HG02678 (cell line): ENCODE results near the gene LTBP1.
"Not testable (repeated sequence)": the region's sequence is repeated elsewhere in the genome, so short reads cannot be mapped to it uniquely, and the experiment has no call there.

Experiments
- ATAC-seq: cut with Tn5 transposase; IDR thresholded peaks from one replicate; pipeline ENCODE4 v1.9.1; 2021; ENCODE audit warnings: mild to moderate bottlenecking, moderate library complexity; ENCODE audit not compliant: unreplicated experiment

LTBP1 gene

GRCh38 chr2:33333433-33333832 is 386.7 kb downstream of the LTBP1 start:
- ATAC-seq: no peak

DNA sequence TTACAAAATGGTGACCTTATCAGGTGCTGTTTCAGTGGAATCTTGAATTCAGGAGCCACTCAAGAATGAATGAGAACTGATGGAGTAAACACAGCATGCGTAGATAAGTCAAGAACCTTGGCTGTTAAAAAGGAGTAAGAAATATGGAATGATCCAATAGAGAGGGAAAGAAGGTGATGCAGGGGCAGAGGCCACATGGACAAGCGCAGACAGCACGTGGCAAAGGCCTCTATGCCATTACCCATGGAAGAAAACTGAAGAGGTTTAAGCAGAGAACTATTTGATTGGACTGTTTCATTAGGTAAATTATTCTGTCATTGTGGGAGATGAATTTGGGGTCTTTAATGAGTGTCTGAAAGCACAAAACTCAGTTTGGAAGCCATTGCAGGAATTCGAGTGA is 387.3 kb downstream of the LTBP1 start:
- ATAC-seq: no peak

- no peak for ATAC-seq
Measured at GRCh38 chr2:33335516-33335915, 388.8 kb downstream of the LTBP1 start.

- peak; percentile 70 for ATAC-seq
Measured at GRCh38 chr2:33336036-33336625, 389.4 kb downstream of the LTBP1 start.

DNA sequence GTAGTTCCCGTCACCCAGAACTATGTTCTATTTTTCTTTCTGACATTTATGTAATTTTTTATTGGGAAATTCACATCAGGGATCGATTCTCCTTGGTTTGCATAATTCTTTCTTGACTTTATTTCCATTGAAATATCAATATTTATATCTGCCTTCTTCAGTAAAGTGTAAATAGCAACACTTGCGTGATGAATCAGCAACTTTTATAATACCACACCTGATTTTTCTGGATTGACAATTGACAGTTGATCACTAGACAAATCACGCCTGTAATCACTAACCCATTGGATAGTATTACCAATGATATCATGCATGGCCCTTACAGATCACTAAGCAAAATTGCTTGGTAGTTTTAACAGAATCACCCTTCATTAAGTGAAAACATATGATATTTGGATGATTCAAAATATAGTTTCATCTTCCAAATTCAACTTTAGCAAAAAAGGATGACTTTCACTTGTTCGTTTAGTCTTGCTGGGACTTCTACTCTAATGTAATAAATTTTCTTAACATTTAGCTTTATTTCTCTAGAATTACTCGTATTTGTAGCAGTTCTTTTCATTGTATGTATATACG is 390.7 kb downstream of the LTBP1 start:
- ATAC-seq: no peak

DNA sequence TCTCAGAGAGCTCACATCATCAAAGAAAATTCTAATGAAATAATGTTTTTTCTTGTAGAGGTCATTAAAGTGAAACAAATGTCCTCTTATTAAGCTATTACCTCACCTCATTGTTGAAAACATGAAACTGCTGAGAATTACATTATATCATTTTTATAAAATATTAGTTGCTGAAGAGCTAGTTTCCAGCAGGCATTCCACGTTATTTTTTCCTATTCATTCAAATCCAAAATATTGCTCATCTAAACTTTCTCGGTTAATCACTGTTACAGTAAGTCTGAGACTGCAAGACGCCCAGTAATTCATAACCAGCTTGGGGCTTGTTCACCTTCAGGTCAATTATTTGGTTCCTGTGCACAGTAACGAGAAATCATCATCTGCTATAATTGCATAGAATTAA is 391.2 kb downstream of the LTBP1 start:
- no peak for ATAC-seq

DNA sequence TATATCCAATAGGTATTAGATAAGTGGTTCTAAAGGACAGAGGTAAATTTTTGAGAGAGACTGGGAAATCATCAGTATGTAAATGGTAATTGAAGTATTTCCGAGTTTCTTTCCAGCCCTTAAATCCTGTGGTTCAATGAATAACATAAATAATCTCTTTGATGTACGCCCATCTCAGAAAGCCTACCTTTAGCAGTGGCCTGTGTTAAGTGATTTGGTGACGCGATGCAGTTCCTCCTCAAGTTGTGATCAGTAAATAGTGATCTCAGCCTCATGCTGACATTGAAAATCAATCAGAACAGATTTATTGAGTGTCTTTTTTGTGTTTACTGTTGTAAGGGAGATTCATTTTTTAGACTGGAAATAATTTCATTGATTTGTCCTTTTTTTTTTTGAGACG is 392.5 kb downstream of the LTBP1 start:
- ATAC-seq: no peak

GRCh38 chr2:33340280-33340679 is 393.5 kb downstream of the LTBP1 start:
- no peak for ATAC-seq

GRCh38 chr2:33342171-33342570 is 395.4 kb downstream of the LTBP1 start:
- no peak for ATAC-seq

DNA sequence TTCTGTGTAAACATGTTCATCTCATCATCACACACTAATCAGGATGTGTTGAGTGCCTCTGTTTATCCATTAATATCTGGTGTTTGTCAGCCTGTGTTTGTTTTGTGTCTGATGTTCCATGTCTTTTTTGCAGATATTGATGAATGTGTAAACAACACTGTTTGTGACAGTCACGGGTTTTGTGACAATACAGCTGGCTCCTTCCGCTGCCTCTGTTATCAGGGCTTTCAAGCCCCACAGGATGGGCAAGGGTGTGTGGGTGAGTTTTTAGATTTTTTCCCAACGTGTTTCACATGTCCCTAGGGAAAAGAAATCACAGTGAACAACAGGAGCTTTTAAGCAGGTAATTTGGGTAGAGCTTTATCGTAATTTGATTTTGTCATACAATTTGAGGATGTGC is 396.0 kb downstream of the LTBP1 start:
- ATAC-seq: no peak

- ATAC-seq: no peak
Measured at GRCh38 chr2:33343387-33343895, 396.7 kb downstream of the LTBP1 start.

DNA sequence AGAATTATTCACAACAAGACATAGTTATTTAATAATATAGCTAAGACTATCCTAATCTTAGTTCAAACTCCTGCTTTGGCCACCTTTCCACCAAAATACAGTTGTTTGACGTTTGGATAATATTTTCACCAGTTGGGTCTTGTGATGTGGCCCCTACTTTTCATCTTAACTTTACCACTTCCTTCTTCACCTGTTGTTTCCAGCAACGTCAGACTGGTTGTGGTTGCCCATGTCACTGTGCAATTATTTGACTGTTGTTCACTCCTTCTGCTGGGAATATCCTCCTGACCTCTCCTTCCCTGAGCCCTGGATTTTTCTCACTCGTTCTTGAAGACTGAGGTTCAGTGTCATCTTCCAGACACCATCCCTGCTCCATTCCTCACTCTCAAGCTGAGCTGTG is 397.5 kb downstream of the LTBP1 start:
- no peak for ATAC-seq

- no peak for ATAC-seq
Measured at GRCh38 chr2:33347856-33348255, 401.1 kb downstream of the LTBP1 start.

GRCh38 chr2:33350632-33351031 is 403.9 kb downstream of the LTBP1 start:
- no peak for ATAC-seq

DNA sequence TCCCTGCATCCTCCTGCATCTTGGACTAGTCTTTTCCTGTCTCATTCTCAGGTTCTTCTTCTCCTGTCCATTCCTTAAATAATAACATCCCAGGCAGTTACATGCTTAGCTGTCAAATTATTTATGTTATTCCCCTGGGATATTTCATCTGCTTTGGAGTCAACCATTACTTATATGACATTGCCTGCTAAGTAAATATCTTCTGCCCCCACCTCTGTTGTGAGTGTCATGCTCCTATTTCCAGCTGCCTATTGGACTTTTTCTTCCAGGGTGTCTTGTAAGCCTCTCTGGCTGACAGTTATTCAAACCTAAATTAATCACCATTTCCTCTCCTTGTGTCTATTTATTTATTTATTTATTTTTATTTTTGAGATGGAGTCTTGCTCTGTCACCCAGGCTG is 405.0 kb downstream of the LTBP1 start:
- ATAC-seq: no peak

DNA sequence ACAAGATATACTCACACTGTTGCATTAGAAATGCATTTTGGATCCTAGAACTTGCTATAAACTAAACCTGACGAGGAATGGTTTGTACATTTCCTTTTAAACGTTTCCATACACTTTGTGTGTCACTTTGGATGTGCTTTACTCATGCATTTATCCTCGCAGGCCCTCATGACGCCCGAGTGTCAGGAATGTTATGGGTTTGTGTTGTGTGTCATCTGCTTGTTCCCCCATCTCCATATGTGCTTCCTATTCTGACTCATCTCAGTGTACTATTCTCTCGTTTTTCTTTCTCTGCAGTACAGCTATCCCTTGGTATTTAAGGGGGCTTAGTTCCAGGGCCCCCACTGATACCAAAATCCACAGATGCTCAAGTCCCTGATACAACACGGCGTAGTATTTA is 408.2 kb downstream of the LTBP1 start:
- ATAC-seq: no peak

DNA sequence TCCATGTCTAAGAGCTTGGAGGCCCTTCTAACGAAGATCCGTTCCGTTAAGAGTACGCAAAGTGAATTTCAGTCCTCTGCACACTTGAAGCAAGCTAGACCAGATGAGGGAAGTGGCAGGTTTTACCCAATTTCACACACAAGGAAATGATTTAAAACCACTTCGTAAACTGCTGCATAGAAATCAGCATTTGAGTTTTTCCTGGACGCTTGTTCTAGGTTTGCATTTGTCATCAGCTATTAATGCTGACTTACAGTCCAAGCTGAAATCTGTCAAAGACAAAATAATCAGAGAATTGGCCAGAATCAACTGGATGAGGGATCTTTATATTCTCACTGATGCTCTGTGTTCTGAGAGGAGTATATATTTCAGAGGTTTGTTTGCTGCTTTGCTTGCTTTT is 412.1 kb downstream of the LTBP1 start:
- no peak for ATAC-seq

DNA sequence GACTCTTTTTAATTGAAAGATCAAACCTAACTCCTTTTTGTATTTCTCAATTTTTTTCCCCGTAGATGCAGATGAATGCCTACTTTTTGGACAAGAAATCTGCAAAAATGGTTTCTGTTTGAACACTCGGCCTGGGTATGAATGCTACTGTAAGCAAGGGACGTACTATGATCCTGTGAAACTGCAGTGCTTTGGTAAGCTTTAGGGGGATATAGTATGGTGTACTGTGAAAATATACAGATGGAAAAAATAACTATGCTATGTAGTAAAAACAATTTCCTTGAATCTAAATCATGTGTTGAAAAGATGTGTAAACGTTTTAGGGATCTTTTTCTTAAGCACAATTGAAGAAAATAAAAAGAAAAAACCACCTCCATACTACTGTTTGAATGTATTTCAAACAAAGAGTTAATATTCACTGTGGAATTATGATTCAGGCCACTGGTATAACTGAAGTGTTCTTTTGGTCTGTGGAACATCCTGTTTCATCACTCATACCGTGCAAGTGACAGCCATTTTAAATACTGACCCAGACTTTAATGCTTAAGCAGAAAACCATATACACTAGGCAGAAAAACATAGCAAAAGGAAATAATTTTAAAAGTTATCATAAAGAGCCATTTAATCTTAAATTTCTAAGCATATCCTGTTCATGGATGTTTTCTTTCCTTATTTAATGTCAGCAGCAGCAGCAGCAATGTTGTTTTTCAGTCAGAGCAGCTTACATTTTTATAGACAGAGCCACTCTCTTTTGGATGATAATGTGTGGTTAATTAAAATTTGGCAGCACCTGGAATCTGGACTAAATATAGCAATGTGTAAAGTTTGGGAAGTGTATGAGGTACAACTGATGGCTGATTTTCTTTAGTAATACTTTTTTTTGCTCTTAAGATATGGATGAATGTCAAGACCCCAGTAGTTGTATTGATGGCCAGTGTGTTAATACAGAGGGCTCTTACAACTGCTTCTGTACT is 416.9 kb downstream of the LTBP1 start:
- no peak for ATAC-seq

GRCh38 chr2:33365264-33365970 is 418.7 kb downstream of the LTBP1 start:
- no peak for ATAC-seq

GRCh38 chr2:33366473-33366872 is 419.7 kb downstream of the LTBP1 start:
- no peak for ATAC-seq

GRCh38 chr2:33368524-33368923 is 421.8 kb downstream of the LTBP1 start:
- ATAC-seq: not testable (repeated sequence)
